ENCODE data around the gene ESYT2.

GRCh38 chr7:158864833-158865232, 35.5 kb upstream of the ESYT2 start:
- TF ChIP-seq PRDM10 (IDR thresholded peaks at IDR 0.05; ENCODE audit: partially characterized antibody) (no peak), HDGF (IDR thresholded peaks at IDR 0.05) (no peak), CTCF (IDR thresholded peaks at IDR 0.05 in 2 of 3, conservative IDR thresholded peaks at IDR 0.05 in 1 of 3; ENCODE audit: insufficient read depth in 2 of 3, low read depth in 1 of 3, low read length in 3 of 3) (no peak), GATA2 (CRISPR knock-in tag; IDR thresholded peaks at IDR 0.05) (no peak), U2AF2 (optimal IDR thresholded peaks at IDR 0.05; ENCODE audit: low read depth, low read length) (no peak), MLX (CRISPR knock-in tag; conservative IDR thresholded peaks at IDR 0.05) (no peak), DLX4 (CRISPR knock-in tag; IDR thresholded peaks at IDR 0.05) (no peak), ZFX (CRISPR knock-in tag; IDR thresholded peaks at IDR 0.05) (no peak), REST (IDR thresholded peaks at IDR 0.05; ENCODE audit: borderline replicate concordance) (no peak), REST (CRISPR knock-in tag; IDR thresholded peaks at IDR 0.05; ENCODE audit: low read depth) (no peak), ZNF280B (CRISPR knock-in tag; IDR thresholded peaks at IDR 0.05) (no peak)

Measured in K562 (cell line).